Measurements from ENCODE around the gene SGMS1. TPM values are rescaled to one million over a fixed set of nuclear protein-coding genes. Genes with fewer than 3 reads are reported as not detected.
A peak's percentile ranks its signal among the peaks of the same experiment; 100 is the strongest.

The SGMS1 gene
- total RNA-seq, 1 donor from 2014 or later: 27.5 TPM

DNA sequence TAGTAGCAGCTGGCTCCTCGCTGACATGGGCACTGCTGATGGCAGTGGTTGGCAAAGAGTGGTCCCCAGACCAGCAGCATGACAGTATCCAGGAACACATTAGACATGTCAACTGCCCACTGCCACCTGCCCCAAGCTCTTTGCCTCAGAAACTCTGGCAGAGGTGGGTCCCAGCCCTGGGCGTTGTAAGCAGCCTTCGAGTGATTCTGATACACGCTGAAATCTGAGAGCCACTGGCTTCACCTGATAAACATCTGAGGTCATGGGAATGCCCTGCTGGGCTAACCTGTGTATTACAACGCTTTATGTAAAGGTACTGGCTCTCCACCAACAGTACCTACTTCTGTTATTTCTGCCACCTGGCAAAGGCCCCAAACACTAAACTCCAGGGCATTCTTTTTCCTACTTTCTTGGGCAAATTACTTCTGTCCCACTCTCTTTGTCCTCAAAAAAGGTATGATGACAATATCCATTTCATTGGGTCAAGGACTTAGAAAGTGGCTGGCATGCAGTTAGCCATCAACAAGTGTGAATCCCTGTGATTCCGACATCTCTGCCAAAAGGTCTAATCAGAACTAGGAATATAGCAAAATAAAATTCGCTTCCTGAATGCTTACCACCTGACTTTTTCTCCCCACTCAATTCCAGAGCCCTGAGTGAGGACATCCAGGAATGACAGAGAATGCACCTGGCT lies 9.2 kb downstream of the SGMS1 start:
- ChIA-PET POLR2A (interaction anchor here (0.7 to 1.2 kb wide), 2 partner anchors 16 to 190 kb away, joined by 4 read pairs; no protein-coding TSS in a partner anchor), CTCF (no interaction called here)
- no peaks in the 10 kb centered on the region for H3K27me3 Mint-ChIP-seq
- peaks cover 46% of the 10 kb centered on the region for H3K4me1 Mint-ChIP-seq
- peaks cover 3% of the 10 kb centered on the region for H3K36me3 Mint-ChIP-seq (ENCODE audit: low read depth)
- TF ChIP-seq, protein P1, sequence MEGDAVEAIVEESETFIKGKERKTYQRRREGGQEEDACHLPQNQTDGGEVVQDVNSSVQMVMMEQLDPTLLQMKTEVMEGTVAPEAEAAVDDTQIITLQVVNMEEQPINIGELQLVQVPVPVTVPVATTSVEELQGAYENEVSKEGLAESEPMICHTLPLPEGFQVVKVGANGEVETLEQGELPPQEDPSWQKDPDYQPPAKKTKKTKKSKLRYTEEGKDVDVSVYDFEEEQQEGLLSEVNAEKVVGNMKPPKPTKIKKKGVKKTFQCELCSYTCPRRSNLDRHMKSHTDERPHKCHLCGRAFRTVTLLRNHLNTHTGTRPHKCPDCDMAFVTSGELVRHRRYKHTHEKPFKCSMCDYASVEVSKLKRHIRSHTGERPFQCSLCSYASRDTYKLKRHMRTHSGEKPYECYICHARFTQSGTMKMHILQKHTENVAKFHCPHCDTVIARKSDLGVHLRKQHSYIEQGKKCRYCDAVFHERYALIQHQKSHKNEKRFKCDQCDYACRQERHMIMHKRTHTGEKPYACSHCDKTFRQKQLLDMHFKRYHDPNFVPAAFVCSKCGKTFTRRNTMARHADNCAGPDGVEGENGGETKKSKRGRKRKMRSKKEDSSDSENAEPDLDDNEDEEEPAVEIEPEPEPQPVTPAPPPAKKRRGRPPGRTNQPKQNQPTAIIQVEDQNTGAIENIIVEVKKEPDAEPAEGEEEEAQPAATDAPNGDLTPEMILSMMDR (IDR thresholded peaks at IDR 0.05): no peak
- H3K9me3 Mint-ChIP-seq: no peaks in the 10 kb centered on the region
- no peak overlapping the region for H3K4me3 Mint-ChIP-seq
- H3K27ac Mint-ChIP-seq: no peak overlapping the region
- intact Hi-C loops (cut with micrococcal nuclease): no loop called here
- DNase-seq: no peak
- ATAC-seq (ENCODE audit: low read depth): peak; percentile 73

DNA sequence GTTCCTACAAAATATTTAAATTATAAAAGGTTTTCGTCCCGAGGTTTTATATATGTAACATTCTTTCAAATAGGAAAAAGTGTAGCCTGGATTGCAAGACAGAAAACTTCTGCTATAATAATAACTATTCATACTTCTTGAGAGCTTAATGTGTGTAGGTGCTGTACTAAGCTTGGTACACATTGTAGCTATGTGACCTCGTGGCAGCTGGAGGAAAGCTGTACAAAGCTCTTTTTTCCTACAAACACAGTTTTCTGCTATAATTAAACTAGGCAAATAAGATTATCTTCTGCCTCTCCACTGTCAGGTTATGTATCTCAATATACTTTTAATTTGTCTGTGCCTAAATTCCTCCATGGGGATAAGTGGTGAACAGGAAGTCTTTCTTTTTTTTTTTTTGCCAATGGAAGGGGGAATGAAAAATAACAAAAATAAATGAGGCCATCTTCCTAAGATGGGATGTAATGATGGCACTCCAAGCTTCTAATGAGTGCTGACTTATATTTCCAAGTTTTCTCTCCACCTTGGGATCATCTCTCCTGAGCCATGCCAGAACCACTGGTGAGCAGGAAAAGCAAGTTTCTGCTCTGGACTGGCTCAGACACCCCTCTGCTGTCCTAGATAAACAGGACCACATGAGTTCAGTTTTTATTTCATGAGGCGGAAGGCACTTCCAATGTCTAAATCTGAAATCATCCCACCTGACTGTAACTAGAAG lies 9.9 kb downstream of the SGMS1 start:
- Mint-ChIP-seq H3K9me3 (no peaks in the 10 kb centered on the region), H3K36me3 (ENCODE audit: low read depth) (peaks cover 3% of the 10 kb centered on the region), H3K4me3 (no peak overlapping the region), H3K4me1 (peaks cover 39% of the 10 kb centered on the region), H3K27ac (no peak overlapping the region), H3K27me3 (no peaks in the 10 kb centered on the region)
- no peak for ATAC-seq (ENCODE audit: low read depth)
- intact Hi-C loops (cut with micrococcal nuclease): no loop called here
- DNase-seq: no peak
- TF ChIP-seq, protein P1 (IDR thresholded peaks at IDR 0.05): no peak
- ChIA-PET CTCF (interaction anchor here (0.7 kb wide), 1 partner anchor 53 kb away, joined by 3 read pairs; no protein-coding TSS in a partner anchor), POLR2A (interaction anchor here (0.7 to 1.2 kb wide), 2 partner anchors 16 to 189 kb away, joined by 4 read pairs; no protein-coding TSS in a partner anchor)

DNA sequence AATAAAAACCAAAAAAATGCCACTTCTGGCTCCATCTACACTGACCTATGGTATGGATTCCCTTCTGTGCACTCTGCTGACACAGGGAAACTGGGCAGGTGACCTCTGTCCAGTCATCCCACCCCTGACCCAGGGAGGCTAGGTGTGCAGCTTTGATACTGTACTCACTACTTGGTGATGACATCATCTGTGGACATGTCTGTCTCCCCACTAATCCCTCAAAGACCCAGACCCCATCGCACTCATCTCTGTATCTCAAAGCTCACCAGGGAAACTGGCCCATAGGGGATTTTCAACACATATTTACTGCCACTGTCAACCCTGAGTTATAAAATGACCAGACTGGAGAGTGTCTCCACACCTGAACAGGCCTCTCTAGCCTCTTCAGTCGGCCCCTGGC lies 10.6 kb downstream of the SGMS1 start:
- Mint-ChIP-seq H3K9me3 (no peaks in the 10 kb centered on the region), H3K27me3 (no peaks in the 10 kb centered on the region), H3K4me1 (peaks cover 31% of the 10 kb centered on the region), H3K36me3 (ENCODE audit: low read depth) (peaks cover 3% of the 10 kb centered on the region), H3K27ac (no peak overlapping the region), H3K4me3 (no peak overlapping the region)
- TF ChIP-seq, protein P1 (IDR thresholded peaks at IDR 0.05): no peak
- intact Hi-C loops (cut with micrococcal nuclease): no loop called here
- ATAC-seq (ENCODE audit: low read depth): no peak
- ChIA-PET CTCF (interaction anchor here (0.7 kb wide), 1 partner anchor 52 kb away, joined by 3 read pairs; no protein-coding TSS in a partner anchor), POLR2A (interaction anchor here (1.2 kb wide), 1 partner anchor 188 kb away, joined by 4 read pairs; no protein-coding TSS in a partner anchor)
- DNase-seq: no peak

DNA sequence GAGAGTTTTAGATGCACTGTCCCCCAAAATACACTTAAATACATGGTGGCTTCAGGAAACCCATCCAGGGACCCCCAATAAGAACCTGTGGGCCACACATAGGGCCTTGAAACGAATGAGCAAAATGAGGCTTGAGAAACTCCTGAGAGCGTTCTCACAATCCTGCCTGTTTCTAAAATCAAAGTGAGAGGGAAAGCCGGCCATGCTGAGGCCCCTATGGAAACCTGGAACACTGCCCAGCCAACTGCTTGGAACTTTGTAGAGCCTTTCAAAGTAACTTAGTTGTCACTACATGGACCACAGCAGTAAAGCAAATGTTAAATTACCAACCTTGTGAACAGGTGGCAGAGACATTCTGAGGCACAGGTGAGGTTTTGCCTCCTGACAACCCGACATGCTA lies 13.4 kb downstream of the SGMS1 start:
- DNase-seq (no peak), ATAC-seq (ENCODE audit: low read depth) (no peak)
- Mint-ChIP-seq H3K36me3 (ENCODE audit: low read depth) (peaks cover 7% of the 10 kb centered on the region), H3K4me1 (peaks cover 33% of the 10 kb centered on the region), H3K27me3 (no peaks in the 10 kb centered on the region), H3K4me3 (no peak overlapping the region), H3K9me3 (no peaks in the 10 kb centered on the region), H3K27ac (no peak overlapping the region)
- ChIA-PET POLR2A (no interaction called here), CTCF (no interaction called here)
- intact Hi-C loops (cut with micrococcal nuclease): no loop called here
- TF ChIP-seq, protein P1 (IDR thresholded peaks at IDR 0.05): no peak

GRCh38 chr10:50607356-50607925 lies 16.3 kb downstream of the SGMS1 start:
- DNase-seq (no peak), ATAC-seq (ENCODE audit: low read depth) (no peak)
- H3K36me3 Mint-ChIP-seq (ENCODE audit: low read depth): peaks cover 7% of the 10 kb centered on the region
- CTCF ChIA-PET: no interaction called here
- H3K4me3 Mint-ChIP-seq: no peak overlapping the region
- TF ChIP-seq, protein P1 (IDR thresholded peaks at IDR 0.05): no peak
- no peaks in the 10 kb centered on the region for H3K9me3 Mint-ChIP-seq
- intact Hi-C loops (cut with micrococcal nuclease): no loop called here
- POLR2A ChIA-PET: no interaction called here
- no peaks in the 10 kb centered on the region for H3K27me3 Mint-ChIP-seq
- H3K27ac Mint-ChIP-seq: no peak overlapping the region
- H3K4me1 Mint-ChIP-seq: peaks cover 38% of the 10 kb centered on the region

All from activated B cell treated with CpG ODN at 0.5 μM for 24 hours (primary cell).